Chondrocyte (in vitro differentiated cells): ENCODE results near the gene SORBS1. TPM values are rescaled to one million over a fixed set of nuclear protein-coding genes. Genes with fewer than 3 reads are reported as not detected.

Source experiments
- DNase-seq: peaks from one replicate; pipeline ENCODE4 v3.0.0; 2021; ENCODE audit warnings: mixed read lengths, low spot score
- H3K27ac Mint-ChIP-seq: one replicate; pipeline ENCODE4 v1.8.0; 2021; ENCODE audit warnings: mild to moderate bottlenecking, moderate library complexity, mixed read lengths; ENCODE audit not compliant: unreplicated experiment
- H3K27me3 Mint-ChIP-seq: 2 replicates; pipeline ENCODE4 v1.8.0; 2021; ENCODE audit warnings: low read depth, mixed read lengths
- H3K36me3 Mint-ChIP-seq: 2 replicates; pipeline ENCODE4 v1.8.0; 2021; ENCODE audit warnings: low read depth, mixed read lengths
- H3K4me1 Mint-ChIP-seq: 2 replicates; pipeline ENCODE4 v1.8.0; 2021; ENCODE audit warnings: low read depth, mild to moderate bottlenecking, mixed read lengths
- H3K4me3 Mint-ChIP-seq: one replicate; pipeline ENCODE4 v1.8.0; 2021; ENCODE audit warnings: mild to moderate bottlenecking, moderate library complexity, mixed read lengths; ENCODE audit not compliant: unreplicated experiment
- H3K9me3 Mint-ChIP-seq: 2 replicates; pipeline ENCODE4 v1.8.0; 2021; ENCODE audit warnings: low read depth, mixed read lengths
- CTCF ChIP-seq: fragments of 200-600 bp; sonication (generic); IDR thresholded peaks from 2 replicates; pipeline ENCODE4 v1.5.0; 2021; ENCODE audit warnings: antibody characterized with exemption, mild to moderate bottlenecking, moderate library complexity
- total RNA-seq: library from RNA; stranded (reverse); gene quantifications from 3 replicates; pipeline ENCODE4 v1.2.1, GENCODE V29; 2021

Gene SORBS1
- total RNA-seq, 1 donor from 2014 or later: 5.0 TPM

DNA sequence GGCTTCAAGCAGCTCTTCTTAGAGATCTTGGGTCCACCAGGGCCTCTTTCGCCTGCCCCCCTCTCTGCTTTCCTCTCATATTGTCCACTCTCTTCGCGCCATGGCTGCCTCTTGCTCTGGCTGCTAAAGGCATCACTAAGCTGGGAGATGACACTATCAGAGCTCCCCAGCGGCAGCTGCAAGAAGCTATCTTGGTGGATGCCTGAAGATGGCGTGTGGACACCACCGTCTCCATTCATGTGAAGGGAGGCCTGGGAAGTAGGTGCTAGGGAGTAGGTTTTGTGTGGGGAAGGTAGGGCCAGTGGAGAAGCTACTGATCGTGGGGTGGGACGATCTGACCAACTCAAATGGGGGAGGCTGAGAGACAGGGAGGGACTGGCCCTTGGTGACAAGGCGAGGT is 224.5 kb downstream of the SORBS1 start:
- Mint-ChIP-seq H3K4me1 (peaks cover 15% of the 10 kb centered on the region), H3K27me3 (peaks cover 2% of the 10 kb centered on the region), H3K36me3 (no peaks in the 10 kb centered on the region), H3K9me3 (no peaks in the 10 kb centered on the region), H3K4me3 (no peak overlapping the region), H3K27ac (no peak overlapping the region)
- DNase-seq: no peak
- no peak for TF ChIP-seq CTCF

- H3K27ac Mint-ChIP-seq: no peak overlapping the region
- peaks cover 12% of the 10 kb centered on the region for H3K4me1 Mint-ChIP-seq
- H3K9me3 Mint-ChIP-seq: no peaks in the 10 kb centered on the region
- H3K27me3 Mint-ChIP-seq: peaks cover 2% of the 10 kb centered on the region
- H3K36me3 Mint-ChIP-seq: no peaks in the 10 kb centered on the region
- H3K4me3 Mint-ChIP-seq: no peak overlapping the region
- no peak for DNase-seq
- no peak for TF ChIP-seq CTCF
Observed at GRCh38 chr10:95335933-95336699, 225.1 kb downstream of the SORBS1 start.

DNA sequence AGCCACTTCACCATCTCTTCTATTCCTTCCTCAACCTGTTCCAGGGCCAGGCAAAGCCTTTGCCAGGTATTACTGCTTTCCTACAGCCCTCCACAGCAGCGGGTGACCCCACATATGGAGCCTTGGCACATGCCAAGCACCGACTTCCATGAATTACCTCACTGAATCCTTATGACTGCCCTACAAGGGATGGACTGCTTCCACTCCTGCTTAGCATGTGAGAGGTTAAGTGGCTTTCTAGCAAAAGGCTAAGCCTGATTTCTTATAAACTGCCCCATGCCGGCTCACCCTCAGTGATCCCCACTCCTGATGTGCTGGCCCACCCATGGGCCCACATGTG is 226.4 kb downstream of the SORBS1 start:
- TF ChIP-seq CTCF: no peak
- no peak overlapping the region for H3K27ac Mint-ChIP-seq

GRCh38 chr10:95333997-95334804 is 227.0 kb downstream of the SORBS1 start:
- Mint-ChIP-seq H3K4me3 (no peak overlapping the region), H3K27ac (no peak overlapping the region), H3K36me3 (no peaks in the 10 kb centered on the region), H3K27me3 (peaks cover 2% of the 10 kb centered on the region), H3K9me3 (no peaks in the 10 kb centered on the region), H3K4me1 (peaks cover 12% of the 10 kb centered on the region)
- no peak for TF ChIP-seq CTCF
- DNase-seq: no peak

More for the DNA sequence above, 226.4 kb downstream of the SORBS1 start:
- Mint-ChIP-seq H3K9me3 (no peaks in the 10 kb centered on the region), H3K4me1 (peaks cover 12% of the 10 kb centered on the region), H3K27me3 (peaks cover 2% of the 10 kb centered on the region), H3K36me3 (no peaks in the 10 kb centered on the region), H3K4me3 (no peak overlapping the region)
- no peak for DNase-seq

DNA sequence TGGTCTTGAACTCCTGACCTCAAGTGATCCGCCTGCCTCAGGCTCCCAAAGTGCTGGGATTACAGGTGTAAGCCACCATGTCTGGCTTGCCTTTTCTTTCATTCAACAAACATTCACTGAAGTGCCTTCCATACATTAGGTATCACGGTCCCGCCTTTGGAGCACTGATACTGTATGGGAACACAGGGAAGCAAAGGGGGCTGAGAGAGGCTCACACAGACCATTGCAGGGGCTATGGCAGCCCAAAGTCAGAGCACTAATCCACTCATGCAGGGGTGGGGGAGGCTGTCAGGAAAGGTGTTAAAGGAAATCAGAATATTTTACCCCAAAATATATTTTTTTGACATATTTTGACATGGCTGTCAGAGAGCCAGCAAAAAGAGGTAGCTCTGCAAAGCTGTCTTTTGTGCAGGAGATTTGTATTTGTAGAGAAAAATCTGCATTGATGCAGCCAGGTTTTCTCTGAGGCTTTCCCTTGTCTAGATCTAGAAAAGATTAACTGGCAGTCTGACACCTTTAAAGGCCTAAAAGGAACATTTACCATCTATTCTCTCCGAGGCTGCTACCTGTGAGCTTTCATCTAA is 228.4 kb downstream of the SORBS1 start:
- DNase-seq: no peak
- no peak overlapping the region for H3K27ac Mint-ChIP-seq
- TF ChIP-seq CTCF: no peak
- no peaks in the 10 kb centered on the region for H3K36me3 Mint-ChIP-seq
- H3K4me1 Mint-ChIP-seq: peaks cover 12% of the 10 kb centered on the region
- H3K27me3 Mint-ChIP-seq: peaks cover 2% of the 10 kb centered on the region
- no peak overlapping the region for H3K4me3 Mint-ChIP-seq
- H3K9me3 Mint-ChIP-seq: no peaks in the 10 kb centered on the region
